C4-2B (cell line): ENCODE data around the gene CSE1L.
"Not testable (repeated sequence)": the region's sequence is repeated elsewhere in the genome, so short reads cannot be mapped to it uniquely, and the experiment has no call there.

Experiments used
- H3K27ac ChIP-seq: fragments of 450-650 bp; 2 replicates; pipeline ENCODE4 v1.5.1; 2017
- ZFX ChIP-seq: fragments of 450-650 bp; IDR thresholded peaks from 2 replicates; pipeline ENCODE4 v1.6.1; 2017
- TF ChIP-seq, protein P1 (sequence below): fragments of 450-650 bp; conservative IDR thresholded peaks from 2 replicates; pipeline ENCODE4 v1.5.1; 2017; ENCODE audit warnings: mild to moderate bottlenecking

Gene CSE1L

DNA sequence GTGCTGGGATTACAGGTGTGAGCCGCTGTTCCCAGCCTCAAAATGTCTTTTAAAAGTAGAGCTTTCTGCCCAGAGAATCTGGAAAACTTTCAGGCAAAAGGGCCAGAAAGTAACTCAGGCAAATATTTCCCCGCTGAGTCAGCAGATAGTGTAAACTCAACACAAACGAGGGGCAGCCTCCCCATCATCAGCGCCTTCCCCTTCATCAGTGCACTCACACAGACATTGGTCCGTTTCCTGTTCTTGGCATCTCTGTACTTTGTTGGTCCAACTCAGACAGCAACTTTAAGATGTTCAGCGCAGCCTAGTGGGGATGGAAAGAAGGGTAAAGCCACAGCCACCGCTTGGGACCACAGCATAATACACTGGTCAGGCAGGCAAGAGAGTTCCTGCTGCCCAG lies 69.5 kb downstream of the CSE1L start:
- no peak overlapping the region for H3K27ac ChIP-seq
- TF ChIP-seq ZFX, result no peak
- TF ChIP-seq, protein P1, sequence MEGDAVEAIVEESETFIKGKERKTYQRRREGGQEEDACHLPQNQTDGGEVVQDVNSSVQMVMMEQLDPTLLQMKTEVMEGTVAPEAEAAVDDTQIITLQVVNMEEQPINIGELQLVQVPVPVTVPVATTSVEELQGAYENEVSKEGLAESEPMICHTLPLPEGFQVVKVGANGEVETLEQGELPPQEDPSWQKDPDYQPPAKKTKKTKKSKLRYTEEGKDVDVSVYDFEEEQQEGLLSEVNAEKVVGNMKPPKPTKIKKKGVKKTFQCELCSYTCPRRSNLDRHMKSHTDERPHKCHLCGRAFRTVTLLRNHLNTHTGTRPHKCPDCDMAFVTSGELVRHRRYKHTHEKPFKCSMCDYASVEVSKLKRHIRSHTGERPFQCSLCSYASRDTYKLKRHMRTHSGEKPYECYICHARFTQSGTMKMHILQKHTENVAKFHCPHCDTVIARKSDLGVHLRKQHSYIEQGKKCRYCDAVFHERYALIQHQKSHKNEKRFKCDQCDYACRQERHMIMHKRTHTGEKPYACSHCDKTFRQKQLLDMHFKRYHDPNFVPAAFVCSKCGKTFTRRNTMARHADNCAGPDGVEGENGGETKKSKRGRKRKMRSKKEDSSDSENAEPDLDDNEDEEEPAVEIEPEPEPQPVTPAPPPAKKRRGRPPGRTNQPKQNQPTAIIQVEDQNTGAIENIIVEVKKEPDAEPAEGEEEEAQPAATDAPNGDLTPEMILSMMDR, result no peak

- no peak for TF ChIP-seq ZFX
- TF ChIP-seq, protein P1, result no peak
- no peak overlapping the region for H3K27ac ChIP-seq
Observed at GRCh38 chr20:49118307-49118706, 72.2 kb downstream of the CSE1L start.

DNA sequence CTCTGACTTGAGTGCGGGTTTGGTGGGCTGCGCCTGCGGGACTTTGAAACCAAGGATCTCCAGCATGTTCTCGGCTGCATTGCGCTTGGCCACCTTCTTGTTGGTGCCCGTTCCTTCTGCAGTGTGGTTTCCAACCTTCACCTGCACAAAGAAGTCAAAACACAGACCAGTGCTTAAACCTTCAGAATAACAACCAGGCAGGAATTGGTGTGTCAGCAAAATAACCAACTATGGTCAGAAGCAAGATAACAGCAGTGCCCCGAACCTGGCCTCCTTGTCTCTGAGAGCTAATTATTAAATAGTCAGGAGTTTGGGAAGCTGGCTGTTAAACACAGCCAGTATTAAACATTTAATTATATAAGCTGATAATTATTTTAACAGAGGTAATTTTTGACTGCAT lies 73.9 kb downstream of the CSE1L start:
- TF ChIP-seq, protein P1, result no peak
- no peak for TF ChIP-seq ZFX
- no peak overlapping the region for H3K27ac ChIP-seq

GRCh38 chr20:49122920-49123319 lies 76.8 kb downstream of the CSE1L start:
- no peak overlapping the region for H3K27ac ChIP-seq
- TF ChIP-seq ZFX, result no peak
- TF ChIP-seq, protein P1, result no peak

GRCh38 chr20:49123982-49124381 lies 77.9 kb downstream of the CSE1L start:
- no peak for TF ChIP-seq ZFX

GRCh38 chr20:49132995-49133478 lies 86.9 kb downstream of the CSE1L start:
- no peak overlapping the region for H3K27ac ChIP-seq
- TF ChIP-seq, protein P1, result peak; percentile 79
- no peak for TF ChIP-seq ZFX

More at GRCh38 chr20:49123982-49124381, 77.9 kb downstream of the CSE1L start:
- H3K27ac ChIP-seq, result no peak overlapping the region

GRCh38 chr20:49133571-49133970 lies 87.5 kb downstream of the CSE1L start:
- H3K27ac ChIP-seq, result no peak overlapping the region
- TF ChIP-seq, protein P1, result no peak
- TF ChIP-seq ZFX, result no peak

- H3K27ac ChIP-seq, result not testable (repeated sequence)
Observed at GRCh38 chr20:49134797-49135196, 88.7 kb downstream of the CSE1L start.
